IMR-90 (cell line): ENCODE data around the gene FOXN3.

Experiments used
- CEBPB ChIP-seq: IDR thresholded peaks from 2 replicates; pipeline ENCODE4 v1.6.1; 2012; ENCODE audit warnings: low read depth, low read length, improper control_type of control experiment
- CHD1 ChIP-seq: IDR thresholded peaks from 2 replicates; pipeline ENCODE4 v1.6.1; 2012; ENCODE audit warnings: low read depth, low read length, improper control_type of control experiment
- CTCF ChIP-seq: conservative IDR thresholded peaks from 2 replicates; pipeline ENCODE4 v1.5.1; 2012; ENCODE audit warnings: mild to moderate bottlenecking, low read depth, low read length, improper control_type of control experiment
- POLR2A ChIP-seq: IDR thresholded peaks from 2 replicates; pipeline ENCODE4 v1.6.1; 2012; ENCODE audit warnings: mild to moderate bottlenecking, low read depth, low read length
- RAD21 ChIP-seq: IDR thresholded peaks from 2 replicates; pipeline ENCODE4 v1.6.1; 2012; ENCODE audit warnings: low read length, improper control_type of control experiment
- SMC3 ChIP-seq: fragments of 150-350 bp; IDR thresholded peaks from 2 replicates; pipeline ENCODE4 v1.6.1; 2016; ENCODE audit warnings: low read depth, mild to moderate bottlenecking, antibody characterized with exemption, low read length, moderate library complexity
- USF2 ChIP-seq: fragments of 150-350 bp; IDR thresholded peaks from 2 replicates; pipeline ENCODE4 v1.6.1; 2017; ENCODE audit warnings: mild to moderate bottlenecking, antibody characterized with exemption, low read length, low read depth

GRCh38 chr14:89391556-89391955 is 25.5 kb downstream of the FOXN3 start:
- TF ChIP-seq POLR2A (no peak), CTCF (no peak), RAD21 (no peak), CEBPB (no peak), CHD1 (no peak), USF2 (no peak), SMC3 (no peak)
